ENCODE results near the gene ACBD6.

Gene ACBD6

DNA sequence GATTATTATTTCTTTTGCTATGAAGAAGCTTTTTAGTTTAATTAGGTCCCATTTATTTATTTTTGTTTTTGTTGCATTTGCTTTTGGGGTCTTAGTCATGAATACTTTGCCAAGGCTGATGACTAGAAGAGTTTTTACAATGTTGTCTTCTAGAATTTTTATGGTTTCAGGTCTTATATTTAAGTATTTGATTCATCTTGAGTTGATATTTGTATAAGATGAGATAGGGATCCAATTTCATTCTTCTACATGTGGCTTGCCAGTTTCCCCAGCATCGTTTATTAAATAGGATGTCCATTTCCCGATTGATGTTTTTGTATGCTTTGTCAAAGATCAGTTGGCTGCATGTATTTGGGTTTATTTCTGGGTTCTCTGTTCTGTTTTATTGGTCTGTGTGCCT lies 8.5 kb upstream of the ACBD6 start:
- no peak overlapping the region for H3K4me3 Mint-ChIP-seq
- no peaks in the 10 kb centered on the region for H3K36me3 Mint-ChIP-seq
- H3K9me3 Mint-ChIP-seq = no peaks in the 10 kb centered on the region
- H3K27me3 Mint-ChIP-seq = peaks cover 29% of the 10 kb centered on the region
- no peaks in the 10 kb centered on the region for H3K4me1 Mint-ChIP-seq
- no peak for ATAC-seq
- H3K27ac Mint-ChIP-seq = no peak overlapping the region

DNA sequence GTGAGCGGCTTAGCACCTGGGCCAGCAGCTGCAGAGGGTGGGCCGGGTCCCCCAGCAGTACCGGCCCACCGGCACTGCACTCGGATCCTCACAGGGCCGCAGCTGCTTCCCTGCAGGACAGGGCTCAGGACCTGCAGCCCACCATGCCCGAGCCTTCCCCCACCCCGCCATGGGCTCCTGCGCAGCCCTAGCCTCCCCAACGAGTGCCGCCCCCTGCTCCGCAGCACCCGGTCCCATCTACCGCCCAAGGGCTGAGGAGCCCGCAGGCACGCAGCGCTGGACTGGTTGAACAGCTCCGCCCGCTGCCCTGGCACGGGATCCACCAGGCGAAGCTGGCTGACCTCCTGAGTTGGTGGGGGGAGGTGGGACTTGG lies 6.3 kb upstream of the ACBD6 start:
- ATAC-seq = no peak
- H3K27me3 Mint-ChIP-seq = peaks cover 29% of the 10 kb centered on the region
- H3K4me1 Mint-ChIP-seq = no peaks in the 10 kb centered on the region
- H3K27ac Mint-ChIP-seq = no peak overlapping the region
- no peaks in the 10 kb centered on the region for H3K9me3 Mint-ChIP-seq
- no peaks in the 10 kb centered on the region for H3K36me3 Mint-ChIP-seq
- H3K4me3 Mint-ChIP-seq = no peak overlapping the region

DNA sequence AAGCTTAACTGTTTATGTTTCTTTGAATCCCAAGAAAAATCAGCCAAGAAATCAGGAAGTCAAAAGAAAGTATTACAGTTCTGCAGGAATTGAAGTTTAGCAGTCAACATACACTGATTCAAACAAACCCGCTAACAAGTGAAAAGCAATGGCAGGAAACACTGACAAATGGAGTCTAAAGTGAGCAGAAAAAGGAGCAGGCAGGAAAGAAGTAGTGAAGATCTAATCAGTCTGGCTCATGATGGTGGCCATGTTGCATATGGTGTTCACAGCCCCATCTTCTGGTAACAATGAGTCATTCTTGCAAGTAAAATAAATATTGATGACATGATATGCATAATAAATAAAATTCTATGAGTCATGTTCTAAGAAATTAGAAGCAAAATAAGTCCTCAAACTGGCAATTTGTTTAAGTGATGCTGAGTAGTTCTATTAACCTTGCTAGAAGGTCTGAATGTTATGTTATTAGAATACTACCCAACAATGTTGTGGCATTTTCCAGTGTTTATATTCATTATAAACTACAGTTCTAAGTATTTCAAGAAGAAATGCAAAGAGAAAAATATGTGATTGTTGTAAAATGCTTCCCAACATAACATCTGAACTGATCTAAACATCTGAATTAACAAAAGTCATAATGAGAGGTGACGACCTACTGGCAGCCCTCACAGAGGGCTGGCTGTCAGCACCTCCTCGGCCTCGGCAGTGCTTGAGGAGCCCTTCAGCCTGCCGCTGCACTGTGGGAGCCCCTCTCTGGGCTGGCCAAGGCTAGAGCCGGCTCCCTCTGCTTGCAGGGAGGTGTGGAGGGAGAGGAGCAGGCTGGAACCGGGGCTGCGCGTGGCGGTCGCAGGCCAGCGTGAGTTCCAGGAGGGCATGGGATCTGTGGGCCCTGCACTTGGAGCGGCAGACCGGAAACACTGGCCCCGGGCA lies 5.7 kb upstream of the ACBD6 start:
- Mint-ChIP-seq H3K4me3 (no peak overlapping the region), H3K9me3 (no peaks in the 10 kb centered on the region), H3K4me1 (peaks cover 5% of the 10 kb centered on the region), H3K27me3 (peaks cover 28% of the 10 kb centered on the region), H3K27ac (no peak overlapping the region), H3K36me3 (no peaks in the 10 kb centered on the region)
- no peak for ATAC-seq

DNA sequence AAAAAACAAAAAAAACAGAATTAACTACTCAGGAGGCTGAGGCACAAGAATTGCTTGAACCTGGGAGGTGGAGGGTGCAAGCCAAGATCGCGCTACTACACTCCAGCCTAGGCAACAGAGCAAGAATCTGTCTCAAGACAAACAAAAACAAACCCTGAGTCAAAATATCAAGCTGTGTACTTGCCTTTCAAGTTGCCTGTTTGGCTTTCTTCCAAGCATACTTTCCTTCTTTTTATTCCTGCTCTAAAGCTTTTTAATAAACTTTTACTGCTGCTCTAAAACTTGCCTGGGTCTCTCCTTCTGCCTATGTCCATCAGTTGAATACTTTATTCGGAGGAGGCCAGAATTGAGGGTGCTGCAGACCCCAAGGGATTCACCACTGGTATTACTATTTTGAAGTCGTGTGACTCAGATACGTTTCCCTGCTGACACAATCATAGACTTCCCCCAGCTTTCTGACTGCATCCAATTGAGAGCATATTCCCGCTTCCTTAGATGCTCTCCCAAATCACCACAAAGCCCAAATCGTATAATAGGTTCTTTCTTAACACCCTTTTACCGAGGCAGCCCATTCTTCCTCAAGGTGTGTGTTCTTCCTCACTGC lies 3.5 kb upstream of the ACBD6 start:
- Mint-ChIP-seq H3K4me3 (no peak overlapping the region), H3K9me3 (no peaks in the 10 kb centered on the region), H3K4me1 (peaks cover 21% of the 10 kb centered on the region), H3K27me3 (peaks cover 6% of the 10 kb centered on the region), H3K36me3 (no peaks in the 10 kb centered on the region), H3K27ac (no peak overlapping the region)
- ATAC-seq = no peak

DNA sequence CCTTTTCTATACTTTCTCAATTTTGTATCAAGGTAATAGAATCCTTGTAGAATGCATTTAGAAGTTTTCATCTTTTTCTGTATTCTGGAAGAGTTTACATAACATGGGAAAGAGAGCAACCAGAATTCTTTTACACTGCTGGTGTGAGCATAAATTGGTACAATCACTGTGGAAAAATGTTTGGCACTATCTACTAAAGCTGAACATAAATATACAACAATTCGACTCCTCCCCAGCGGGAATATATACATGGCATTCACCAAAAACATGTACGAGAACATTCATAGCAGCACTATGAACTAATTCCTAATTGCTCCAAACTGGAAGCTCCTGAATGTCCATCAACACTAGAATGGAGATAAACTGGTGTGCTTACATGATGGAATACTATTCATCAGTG lies 1.8 kb upstream of the ACBD6 start:
- H3K27me3 Mint-ChIP-seq = no peaks in the 10 kb centered on the region
- no peaks in the 10 kb centered on the region for H3K36me3 Mint-ChIP-seq
- H3K4me1 Mint-ChIP-seq = peaks cover 23% of the 10 kb centered on the region
- no peaks in the 10 kb centered on the region for H3K9me3 Mint-ChIP-seq
- H3K27ac Mint-ChIP-seq = no peak overlapping the region
- ATAC-seq = no peak
- H3K4me3 Mint-ChIP-seq = no peak overlapping the region

DNA sequence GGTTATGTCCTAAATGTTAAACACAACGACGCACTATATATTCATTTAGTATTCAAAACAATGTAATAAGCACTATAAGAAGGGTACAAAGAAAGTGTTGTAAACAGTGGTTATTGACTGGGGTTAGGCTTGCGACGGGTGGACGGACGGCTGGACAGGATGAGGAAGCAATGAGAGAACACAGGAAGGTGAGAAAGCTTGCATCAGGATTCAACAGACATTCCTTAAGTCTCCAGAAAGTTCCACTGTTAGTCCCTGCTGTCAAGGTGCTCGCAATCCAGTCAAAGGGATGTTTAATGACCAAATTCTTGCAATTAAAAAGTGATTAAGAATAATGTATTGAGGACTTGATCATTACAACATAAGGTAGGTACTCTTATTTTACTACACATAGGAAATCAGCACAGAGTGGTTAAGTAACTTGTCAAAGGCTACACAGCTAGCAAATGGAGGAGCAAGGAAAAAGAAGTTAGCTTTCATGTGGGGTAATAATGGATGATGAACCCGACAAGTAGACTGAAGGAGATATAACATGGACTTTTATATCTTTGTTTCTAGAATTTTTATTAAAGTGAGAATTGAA lies 994 bp upstream of the ACBD6 start:
- Mint-ChIP-seq H3K9me3 (no peaks in the 10 kb centered on the region), H3K36me3 (no peaks in the 10 kb centered on the region), H3K4me3 (peak overlapping the region; percentile 93), H3K27ac (peak overlapping the region; percentile 94), H3K4me1 (peaks cover 23% of the 10 kb centered on the region), H3K27me3 (no peaks in the 10 kb centered on the region)
- no peak for ATAC-seq

DNA sequence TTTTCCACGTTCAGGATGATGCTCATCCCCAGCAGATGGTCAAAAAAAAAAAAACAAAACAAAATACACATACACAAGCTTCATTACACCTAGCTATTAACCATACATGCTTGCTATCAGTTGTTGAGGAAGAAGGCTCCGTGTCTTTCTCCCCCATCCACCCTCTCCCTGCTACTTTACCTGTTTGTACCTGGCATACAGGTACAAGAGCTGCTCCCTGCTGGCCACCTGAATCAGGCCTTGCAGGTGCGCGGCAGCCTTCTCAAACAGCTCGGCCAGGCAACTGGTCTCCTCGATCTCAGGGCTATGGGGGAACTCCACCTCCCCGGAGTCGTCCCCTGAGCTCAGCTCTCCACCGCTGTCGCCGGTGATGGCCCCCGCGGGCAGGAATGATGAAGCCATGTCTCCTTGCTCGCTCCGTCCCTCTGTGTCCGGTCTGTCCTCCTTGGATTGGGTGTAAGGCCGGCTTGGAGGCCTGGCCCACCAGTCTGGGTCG lies 464 bp downstream of the ACBD6 start:
- Mint-ChIP-seq H3K36me3 (no peaks in the 10 kb centered on the region), H3K4me1 (peaks cover 23% of the 10 kb centered on the region), H3K4me3 (peak overlapping the region; percentile 93), H3K9me3 (no peaks in the 10 kb centered on the region), H3K27me3 (no peaks in the 10 kb centered on the region), H3K27ac (peak overlapping the region; percentile 94)
- ATAC-seq = peak; percentile 58

DNA sequence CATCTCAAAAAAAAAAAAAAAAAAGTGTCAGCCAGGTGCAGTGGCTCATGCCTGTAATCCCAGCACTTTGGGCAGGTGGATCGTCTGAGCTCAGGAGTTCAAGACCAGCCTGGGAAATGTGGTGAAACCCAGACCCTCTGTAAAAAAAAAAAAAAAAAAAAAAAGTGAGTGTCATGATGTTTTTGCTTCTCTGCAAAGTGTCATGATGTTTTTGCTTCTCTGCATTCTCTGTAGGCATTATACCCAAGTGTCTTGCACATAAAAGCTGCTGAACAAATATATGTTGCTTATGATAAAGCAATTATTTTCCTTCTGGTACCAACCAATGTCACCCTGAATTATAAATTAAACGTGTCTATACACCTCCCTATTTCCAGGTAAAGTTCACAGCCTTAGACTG lies 1.7 kb downstream of the ACBD6 start:
- H3K27ac Mint-ChIP-seq = no peak overlapping the region
- no peak for ATAC-seq
- H3K27me3 Mint-ChIP-seq = no peaks in the 10 kb centered on the region
- no peaks in the 10 kb centered on the region for H3K9me3 Mint-ChIP-seq
- peaks cover 30% of the 10 kb centered on the region for H3K4me1 Mint-ChIP-seq
- H3K36me3 Mint-ChIP-seq = peaks cover 6% of the 10 kb centered on the region
- peak overlapping the region; percentile 39 for H3K4me3 Mint-ChIP-seq

DNA sequence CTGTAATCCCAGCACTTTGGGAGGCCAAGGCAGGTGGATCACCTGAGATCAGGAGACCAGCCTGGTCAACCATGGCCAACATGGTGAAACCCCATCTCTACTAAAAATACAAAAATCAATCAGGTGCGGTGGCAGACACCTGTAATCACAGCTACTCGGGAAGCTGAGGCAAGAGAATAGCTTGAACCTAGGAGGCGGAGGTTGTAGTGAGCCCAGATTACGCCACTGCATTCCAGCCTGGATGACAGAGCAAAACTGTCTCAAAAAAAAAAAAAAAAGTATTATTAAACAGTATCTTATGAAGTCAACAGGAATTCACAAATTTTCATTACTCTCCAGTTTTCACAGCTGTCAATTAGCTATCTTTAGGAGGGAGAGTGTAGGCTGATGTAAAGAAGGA lies 3.8 kb downstream of the ACBD6 start:
- H3K9me3 Mint-ChIP-seq = no peaks in the 10 kb centered on the region
- no peak for ATAC-seq
- no peaks in the 10 kb centered on the region for H3K27me3 Mint-ChIP-seq
- no peak overlapping the region for H3K27ac Mint-ChIP-seq
- H3K4me3 Mint-ChIP-seq = no peak overlapping the region
- peaks cover 38% of the 10 kb centered on the region for H3K4me1 Mint-ChIP-seq
- H3K36me3 Mint-ChIP-seq = peaks cover 16% of the 10 kb centered on the region

DNA sequence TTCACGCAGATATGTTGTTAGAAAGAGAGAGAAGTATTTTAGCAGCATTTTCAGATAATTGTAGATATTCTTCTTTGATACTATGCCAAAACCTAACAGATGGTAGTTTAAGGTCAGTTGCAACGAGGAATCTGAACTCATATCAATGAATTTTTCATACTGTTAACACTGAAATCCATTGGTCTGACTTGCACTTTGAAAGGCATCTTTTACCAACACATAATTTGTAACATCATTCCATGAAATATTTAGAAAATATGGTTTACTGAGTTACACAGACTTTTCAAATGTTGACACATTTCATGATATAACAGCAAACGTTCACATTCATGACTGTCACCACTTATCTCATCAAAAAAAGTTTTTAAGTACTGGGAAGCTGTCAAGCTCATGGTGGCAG lies 4.6 kb downstream of the ACBD6 start:
- no peak for ATAC-seq
- Mint-ChIP-seq H3K4me1 (peaks cover 36% of the 10 kb centered on the region), H3K36me3 (peaks cover 21% of the 10 kb centered on the region), H3K4me3 (no peak overlapping the region), H3K27ac (no peak overlapping the region), H3K9me3 (no peaks in the 10 kb centered on the region), H3K27me3 (no peaks in the 10 kb centered on the region)

DNA sequence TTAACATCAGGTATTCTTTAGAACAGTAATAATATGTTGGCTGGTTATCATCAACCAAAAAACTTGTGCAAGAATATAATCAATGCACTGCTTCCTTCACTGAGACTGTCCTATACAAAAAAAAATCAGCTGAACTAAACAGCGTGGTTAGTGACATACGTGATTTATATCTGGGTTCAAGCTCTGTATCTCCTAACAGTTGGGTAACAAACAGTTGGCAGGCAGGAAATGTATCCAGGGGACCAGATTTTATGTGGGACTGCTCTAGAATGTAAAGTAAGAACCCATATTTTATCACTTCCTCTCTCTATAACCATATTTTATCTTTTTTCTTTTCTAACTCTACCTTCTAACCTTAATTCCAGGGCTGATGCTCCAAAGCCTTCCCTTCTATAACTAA lies 8.0 kb downstream of the ACBD6 start:
- Mint-ChIP-seq H3K4me1 (peaks cover 21% of the 10 kb centered on the region), H3K9me3 (no peaks in the 10 kb centered on the region), H3K27me3 (no peaks in the 10 kb centered on the region), H3K36me3 (peaks cover 26% of the 10 kb centered on the region), H3K27ac (no peak overlapping the region), H3K4me3 (no peak overlapping the region)
- ATAC-seq = no peak

DNA sequence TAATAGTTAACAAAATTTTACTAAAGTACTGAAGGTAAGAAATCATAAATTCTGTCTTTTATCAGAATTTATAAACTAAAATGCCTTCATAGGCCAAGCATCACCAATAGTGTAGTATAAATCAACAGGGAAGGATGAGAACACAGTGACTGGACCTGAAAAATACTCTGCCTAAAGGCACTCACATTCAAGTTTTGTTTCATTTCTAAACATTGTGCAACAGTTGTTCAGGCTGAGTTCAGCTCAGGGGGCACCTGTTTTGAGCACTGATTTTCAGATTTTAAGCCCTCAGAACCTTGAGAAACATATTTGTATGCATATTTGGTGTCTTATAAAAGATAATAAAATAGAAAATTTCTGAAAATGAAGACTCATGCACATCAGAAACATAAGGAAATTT lies 12.4 kb downstream of the ACBD6 start:
- Mint-ChIP-seq H3K4me3 (no peak overlapping the region), H3K9me3 (no peaks in the 10 kb centered on the region), H3K27me3 (no peaks in the 10 kb centered on the region), H3K27ac (no peak overlapping the region), H3K4me1 (peaks cover 14% of the 10 kb centered on the region), H3K36me3 (peaks cover 49% of the 10 kb centered on the region)
- no peak for ATAC-seq

DNA sequence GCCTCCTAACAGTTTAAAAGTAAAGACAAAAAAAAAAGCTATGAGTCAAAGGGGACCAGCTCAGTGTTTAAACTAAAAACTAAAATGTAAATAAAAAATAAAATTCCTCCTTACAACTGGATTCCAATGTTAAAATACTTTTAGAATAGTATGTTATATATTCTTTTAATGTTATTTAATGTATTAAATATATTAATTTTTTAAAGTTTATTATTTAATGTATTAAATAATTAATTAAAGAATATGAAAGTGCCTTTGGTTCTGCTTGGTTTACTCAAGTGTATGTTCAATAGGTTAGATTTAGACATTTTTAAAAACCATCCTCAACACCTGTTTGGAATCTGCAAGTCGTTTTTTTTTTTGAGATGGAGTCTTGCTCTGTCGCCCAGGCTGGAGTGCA lies 13.1 kb downstream of the ACBD6 start:
- no peak overlapping the region for H3K4me3 Mint-ChIP-seq
- H3K4me1 Mint-ChIP-seq = peaks cover 8% of the 10 kb centered on the region
- H3K36me3 Mint-ChIP-seq = peaks cover 47% of the 10 kb centered on the region
- H3K27ac Mint-ChIP-seq = no peak overlapping the region
- H3K27me3 Mint-ChIP-seq = no peaks in the 10 kb centered on the region
- no peak for ATAC-seq
- no peaks in the 10 kb centered on the region for H3K9me3 Mint-ChIP-seq

DNA sequence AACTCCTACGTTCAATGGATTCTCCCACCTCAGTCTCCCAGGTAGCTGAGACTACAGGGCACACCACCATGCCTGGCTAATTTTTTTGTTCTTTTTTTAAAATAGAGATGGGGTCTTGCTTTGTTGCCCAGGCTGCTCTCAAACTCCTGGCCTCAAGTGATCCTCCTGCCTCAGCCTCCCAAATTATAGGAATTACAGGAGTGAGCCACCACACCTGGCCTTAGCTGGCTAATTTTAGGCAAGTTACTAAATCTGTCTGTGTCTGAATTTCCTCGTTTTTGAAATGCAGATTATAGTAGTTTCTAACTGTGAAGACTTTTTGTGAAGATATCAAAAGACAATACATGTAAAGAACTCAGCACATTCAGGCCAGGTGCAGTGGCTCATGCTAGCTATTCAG lies 13.7 kb downstream of the ACBD6 start:
- no peak for ATAC-seq
- no peak overlapping the region for H3K27ac Mint-ChIP-seq
- H3K27me3 Mint-ChIP-seq = no peaks in the 10 kb centered on the region
- no peak overlapping the region for H3K4me3 Mint-ChIP-seq
- H3K9me3 Mint-ChIP-seq = no peaks in the 10 kb centered on the region
- peaks cover 47% of the 10 kb centered on the region for H3K36me3 Mint-ChIP-seq
- H3K4me1 Mint-ChIP-seq = peaks cover 6% of the 10 kb centered on the region

DNA sequence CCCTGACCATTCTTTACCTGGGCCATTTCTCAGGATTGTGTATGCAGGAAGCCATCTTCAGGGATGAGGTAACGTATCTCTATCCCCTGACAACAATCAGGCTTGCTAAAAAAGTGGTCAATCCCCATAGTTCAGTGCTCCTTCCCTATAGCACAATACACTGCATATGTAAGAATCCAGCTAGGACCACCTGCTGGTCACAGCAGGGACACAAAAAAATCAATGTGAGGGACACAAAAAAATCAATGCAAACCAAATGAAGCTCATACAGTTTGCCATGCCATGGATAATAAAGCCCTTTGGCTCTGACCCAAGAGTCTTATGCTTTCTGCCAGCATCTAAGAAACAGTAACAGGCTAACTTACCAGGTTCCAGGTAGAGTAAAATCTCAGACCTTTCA lies 16.3 kb downstream of the ACBD6 start:
- no peaks in the 10 kb centered on the region for H3K27me3 Mint-ChIP-seq
- no peak overlapping the region for H3K4me3 Mint-ChIP-seq
- H3K9me3 Mint-ChIP-seq = no peaks in the 10 kb centered on the region
- ATAC-seq = no peak
- H3K4me1 Mint-ChIP-seq = peaks cover 12% of the 10 kb centered on the region
- no peak overlapping the region for H3K27ac Mint-ChIP-seq
- peaks cover 36% of the 10 kb centered on the region for H3K36me3 Mint-ChIP-seq

DNA sequence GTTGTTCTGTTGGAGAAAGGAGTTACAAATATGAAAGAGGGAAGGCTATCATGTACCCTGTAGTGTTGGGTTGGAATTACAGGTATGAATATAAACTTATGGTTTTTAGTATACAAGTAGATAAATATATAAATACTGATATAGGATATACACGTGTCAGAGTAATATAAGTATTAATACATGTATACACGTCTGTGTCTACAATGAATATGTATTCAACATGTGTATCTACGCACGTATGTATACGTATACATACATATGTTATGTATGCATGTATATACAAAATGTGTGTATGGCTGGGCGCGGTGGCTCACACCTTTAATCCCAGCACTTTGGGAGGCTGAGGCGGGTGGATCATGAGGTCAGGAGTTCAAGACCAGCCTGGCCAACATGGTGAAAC lies 17.9 kb downstream of the ACBD6 start:
- H3K27ac Mint-ChIP-seq = no peak overlapping the region
- H3K4me1 Mint-ChIP-seq = peaks cover 12% of the 10 kb centered on the region
- no peaks in the 10 kb centered on the region for H3K27me3 Mint-ChIP-seq
- no peak overlapping the region for H3K4me3 Mint-ChIP-seq
- peaks cover 51% of the 10 kb centered on the region for H3K36me3 Mint-ChIP-seq
- ATAC-seq = no peak
- H3K9me3 Mint-ChIP-seq = no peaks in the 10 kb centered on the region
